ENCODE data around the gene PDE8A. TPM values are rescaled to one million over a fixed set of nuclear protein-coding genes. Genes with fewer than 3 reads are reported as not detected.
A peak's percentile ranks its signal among the peaks of the same experiment; 100 is the strongest.
"Not testable (repeated sequence)": the region's sequence is repeated elsewhere in the genome, so short reads cannot be mapped to it uniquely, and the experiment has no call there.

Gene PDE8A
- total RNA-seq, 1 experiment from 2014 or later: 30.4 TPM

DNA sequence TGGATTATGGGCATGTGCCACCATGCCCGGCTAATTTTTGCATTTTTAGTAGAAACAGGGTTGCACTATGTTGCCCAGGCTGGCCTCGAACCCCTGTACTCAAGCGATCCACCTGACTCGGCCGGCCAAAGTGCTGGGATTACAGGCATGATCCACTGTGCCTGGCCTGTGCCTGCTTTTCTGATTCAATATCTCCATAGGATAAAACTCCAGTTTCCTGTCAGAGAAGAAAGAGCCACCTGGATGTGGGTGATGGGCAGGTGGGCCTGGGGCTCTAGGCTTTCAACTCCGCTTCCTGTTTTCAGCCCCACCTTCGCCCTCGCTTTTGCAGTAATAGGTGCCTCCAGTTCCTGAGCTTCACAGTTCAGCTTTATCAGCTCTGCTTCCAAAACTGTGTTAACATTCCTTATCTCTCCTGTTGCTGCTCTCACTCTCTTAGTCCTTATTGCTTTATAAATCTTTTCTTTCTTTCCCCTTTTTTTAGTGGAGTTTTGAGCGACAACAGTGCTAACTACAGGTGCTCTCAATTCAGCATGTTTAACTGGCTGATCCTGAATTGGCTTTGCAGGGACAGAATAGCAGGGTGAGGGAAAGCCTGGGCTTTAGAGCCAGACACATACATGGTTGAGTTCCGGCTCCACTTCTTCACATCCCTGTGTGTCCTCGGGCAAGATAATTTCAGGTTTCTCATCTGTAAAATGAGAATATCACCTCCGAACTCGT is 21.1 kb upstream of the PDE8A start:
- no peak for DNase-seq (ENCODE audit: low spot score)

DNA sequence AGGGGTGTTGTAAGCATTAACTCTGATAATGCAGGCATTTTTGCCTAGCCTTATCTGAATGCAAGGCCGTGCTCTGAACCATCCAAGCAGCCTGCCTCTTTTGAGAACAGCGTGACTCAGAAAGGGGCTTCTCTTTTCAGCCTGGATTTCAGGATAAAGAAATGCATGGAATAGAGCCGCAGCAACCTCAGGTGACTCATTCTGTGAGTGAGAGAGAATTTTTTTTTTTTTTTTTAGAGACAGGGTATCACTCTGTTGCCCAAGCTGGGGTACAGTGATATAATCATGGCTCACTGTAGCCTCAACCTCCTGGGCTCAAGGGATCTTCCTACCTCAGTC is 20.6 kb upstream of the PDE8A start:
- DNase-seq (ENCODE audit: low spot score): no peak

DNA sequence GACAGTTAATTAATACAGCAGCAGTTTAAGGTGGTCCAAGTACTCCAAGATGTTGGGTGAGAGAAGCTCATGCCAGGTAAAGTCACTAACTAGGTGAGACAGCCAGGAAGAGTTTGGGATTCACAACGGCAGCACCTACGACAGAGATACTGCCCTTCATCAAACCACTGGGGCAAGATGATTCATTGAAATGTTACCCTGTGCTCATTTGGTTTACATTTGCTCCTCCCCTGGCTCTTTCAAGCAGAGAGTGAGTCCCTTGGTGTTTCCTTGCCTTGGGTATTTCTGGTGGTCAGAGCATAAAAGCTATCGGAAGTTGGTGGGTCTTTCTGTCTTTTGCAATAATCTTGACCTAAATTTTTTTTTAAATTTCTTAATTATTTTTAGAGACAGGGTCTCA is 19.9 kb upstream of the PDE8A start:
- no peak for DNase-seq (ENCODE audit: low spot score)

DNA sequence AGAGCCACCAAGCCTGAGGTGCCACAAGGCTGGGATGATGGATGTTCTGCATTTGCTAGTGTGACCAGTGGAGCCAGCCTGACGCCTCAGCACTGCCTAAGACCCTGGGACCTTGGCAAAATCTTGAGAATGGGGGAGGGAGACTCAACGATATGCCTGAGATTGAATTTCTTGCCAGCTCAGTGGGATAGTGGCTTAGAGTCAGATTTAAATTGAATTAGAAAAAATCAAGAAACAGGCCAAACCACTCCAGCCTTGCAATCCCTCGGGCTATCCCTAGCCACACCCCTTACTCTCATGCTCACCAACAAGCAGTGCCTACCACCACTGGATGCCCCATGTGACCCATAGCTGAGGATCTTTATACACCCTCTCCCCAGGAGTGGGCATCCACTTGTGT is 18.7 kb upstream of the PDE8A start:
- DNase-seq (ENCODE audit: low spot score): no peak

DNA sequence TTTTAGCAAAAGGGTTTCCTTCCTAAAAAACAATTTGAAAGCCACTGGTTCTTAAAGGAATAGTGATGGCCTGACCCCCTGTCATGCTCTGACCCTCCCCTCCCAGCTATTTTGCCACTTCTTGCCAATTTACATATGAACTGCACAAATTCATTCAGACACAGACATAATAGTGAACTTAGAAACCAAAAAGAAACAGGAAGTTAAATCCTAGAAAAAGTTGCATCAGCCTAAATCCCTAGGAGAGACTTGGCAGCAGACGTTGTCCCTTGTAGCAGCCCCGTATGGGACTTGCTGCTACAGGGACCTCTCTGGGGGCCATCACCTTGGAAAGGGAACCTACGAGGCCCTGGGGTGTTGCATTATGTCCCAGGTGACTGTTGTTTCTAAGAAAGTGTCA is 14.3 kb upstream of the PDE8A start:
- DNase-seq (ENCODE audit: low spot score): no peak

DNA sequence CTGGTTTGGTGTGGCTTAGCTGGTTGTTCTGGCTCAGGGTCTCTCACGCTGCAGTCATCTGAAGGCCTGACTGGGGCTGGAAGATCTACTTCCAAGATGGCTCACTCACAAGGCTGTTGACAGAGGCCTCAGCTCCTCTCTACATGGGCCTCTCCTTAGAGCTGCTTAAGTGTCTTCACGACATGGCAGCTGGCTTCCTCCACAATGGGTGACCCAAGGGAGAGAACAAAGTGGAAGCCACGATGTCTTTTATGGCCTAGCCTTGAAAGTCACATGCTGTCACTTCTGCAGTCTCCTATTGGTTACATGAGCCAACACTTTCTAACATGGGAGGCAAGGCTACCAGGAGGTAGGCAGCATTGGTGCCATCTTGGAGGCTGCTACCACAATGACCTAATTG is 13.4 kb upstream of the PDE8A start:
- DNase-seq (ENCODE audit: low spot score): no peak

DNA sequence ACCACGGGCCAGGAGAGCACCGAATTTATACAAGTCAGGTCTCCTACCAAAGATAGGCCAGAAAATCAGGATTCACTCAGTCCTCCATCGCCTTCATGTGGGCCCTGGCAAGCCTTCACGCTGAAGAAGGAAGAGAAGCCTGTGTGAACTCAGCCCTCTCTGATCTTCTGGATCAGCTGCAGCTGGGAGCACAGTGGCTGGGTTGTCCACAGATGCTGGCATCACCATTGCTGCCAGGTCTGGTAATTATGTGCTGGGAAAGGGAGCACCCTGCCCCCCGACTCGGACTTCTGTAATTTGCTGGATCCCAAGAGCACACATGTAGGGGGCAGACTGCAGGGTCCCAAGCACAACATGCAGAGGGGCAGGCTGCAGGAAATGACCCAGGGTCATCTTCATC is 12.4 kb upstream of the PDE8A start:
- DNase-seq (ENCODE audit: low spot score): no peak

DNA sequence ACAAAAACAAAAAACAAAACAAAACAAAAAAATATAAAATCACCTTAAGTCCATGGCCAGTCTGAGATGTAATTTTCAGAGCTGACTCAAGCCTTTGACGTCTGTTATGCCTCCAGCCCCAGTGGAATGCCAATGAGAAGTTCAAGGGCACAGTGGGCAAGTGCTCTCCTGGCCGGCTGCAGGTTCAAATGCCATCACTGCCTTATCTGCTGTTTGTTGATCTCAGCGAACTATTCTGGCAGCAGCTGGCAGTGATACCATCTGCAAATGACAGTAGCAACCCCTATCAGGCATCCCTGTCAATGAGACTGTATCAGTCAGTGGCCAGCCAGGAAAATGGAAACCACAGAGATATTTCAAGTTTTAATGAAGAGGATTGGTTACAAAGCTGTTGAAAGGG is 10.8 kb upstream of the PDE8A start:
- no peak for DNase-seq (ENCODE audit: low spot score)

DNA sequence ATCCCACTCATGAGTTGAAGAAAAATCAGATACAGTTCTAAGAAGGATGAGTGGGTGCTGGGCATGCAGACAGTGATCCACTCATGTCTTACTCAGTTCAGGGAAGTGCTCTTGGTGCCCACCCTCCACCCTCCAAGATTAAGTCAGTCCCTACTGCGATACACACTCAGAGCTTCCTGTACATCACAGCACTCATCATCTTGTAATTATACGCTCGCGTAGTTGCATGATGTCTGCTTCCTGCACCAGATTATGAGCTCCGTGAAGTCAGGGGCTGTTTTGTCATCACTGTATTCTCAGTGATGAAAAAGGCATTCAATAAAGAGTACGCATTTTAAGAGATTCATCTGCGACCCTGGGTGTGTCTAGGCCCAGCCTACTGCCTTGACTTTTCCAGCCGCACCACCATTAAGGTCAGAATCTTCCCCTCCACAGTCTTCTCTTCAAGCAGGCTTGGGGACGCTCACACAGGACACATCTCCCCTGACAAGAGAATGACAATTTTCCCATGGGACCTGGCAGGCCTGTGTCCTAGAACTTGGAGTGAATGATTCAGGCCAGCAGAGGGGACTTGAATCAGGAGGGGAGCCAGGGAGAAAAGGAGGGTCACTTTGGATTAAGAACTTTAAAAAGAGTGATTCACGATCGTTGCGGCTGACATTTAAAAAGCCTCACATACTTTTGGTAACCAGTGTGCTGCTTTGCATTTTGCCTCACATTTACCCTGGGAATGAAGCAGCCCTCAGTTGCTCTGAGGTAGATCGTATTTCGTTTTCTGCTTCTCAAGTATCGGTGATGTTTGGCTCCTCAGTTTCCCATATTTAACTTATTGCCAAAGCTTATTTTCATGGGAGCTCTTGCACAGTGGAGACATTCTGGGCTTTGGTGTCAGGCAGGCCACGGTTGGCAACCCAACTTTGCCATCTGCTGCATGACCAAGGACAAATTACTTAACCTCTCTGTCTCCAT is 7.9 kb upstream of the PDE8A start:
- DNase-seq (ENCODE audit: low spot score): no peak

DNA sequence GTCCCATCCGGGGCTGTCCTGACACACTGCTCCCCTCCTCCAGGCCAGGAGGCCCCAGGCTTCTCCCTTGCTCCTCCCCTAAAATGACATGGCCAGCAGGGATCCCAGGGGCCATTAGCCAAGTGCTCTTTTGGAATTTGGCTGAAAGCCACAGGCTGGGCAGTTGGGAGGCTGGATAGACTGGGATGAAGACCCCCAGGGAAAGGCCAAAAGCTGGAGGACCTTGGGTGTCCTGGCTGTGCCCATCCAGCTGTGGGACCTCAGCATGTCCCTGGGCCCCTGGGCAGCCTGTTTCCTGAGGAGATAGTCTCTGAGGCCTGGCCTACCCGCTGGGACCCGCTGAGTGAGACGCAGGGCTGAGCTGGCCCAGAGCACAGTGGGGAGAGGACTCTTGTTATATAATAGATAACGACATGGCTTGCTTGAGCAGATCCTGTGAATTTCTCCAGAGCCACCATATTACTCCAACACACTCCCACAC is 5.7 kb upstream of the PDE8A start:
- DNase-seq (ENCODE audit: low spot score): no peak

DNA sequence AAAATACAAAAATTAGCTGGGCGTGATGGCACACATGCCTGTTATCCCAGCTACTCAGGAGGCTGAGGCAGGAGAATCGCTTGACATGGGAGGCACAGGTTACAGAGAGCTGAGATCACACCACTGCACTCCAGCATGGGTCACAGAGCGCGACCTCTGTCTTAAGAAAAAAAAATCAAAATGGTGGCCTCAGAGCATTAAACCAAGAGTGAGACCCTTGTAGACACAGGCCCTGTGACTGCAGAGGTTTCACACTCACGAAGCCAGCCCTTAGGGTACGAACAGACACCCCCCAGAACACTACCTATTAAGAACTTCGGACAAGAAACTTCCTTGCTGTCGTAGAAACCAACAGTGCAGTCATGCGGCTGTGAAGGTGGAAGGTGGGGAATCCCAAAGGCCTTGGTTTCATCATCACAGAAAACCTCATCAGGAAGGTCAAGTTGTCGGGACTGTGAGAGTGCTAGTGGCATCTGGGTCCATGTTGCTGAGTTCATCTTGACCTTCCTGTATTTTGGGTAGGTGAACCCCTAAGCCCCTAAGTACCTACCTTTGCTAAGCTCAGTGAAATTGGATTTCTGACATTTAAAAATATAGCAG is 4.8 kb upstream of the PDE8A start:
- no peak for DNase-seq (ENCODE audit: low spot score)

DNA sequence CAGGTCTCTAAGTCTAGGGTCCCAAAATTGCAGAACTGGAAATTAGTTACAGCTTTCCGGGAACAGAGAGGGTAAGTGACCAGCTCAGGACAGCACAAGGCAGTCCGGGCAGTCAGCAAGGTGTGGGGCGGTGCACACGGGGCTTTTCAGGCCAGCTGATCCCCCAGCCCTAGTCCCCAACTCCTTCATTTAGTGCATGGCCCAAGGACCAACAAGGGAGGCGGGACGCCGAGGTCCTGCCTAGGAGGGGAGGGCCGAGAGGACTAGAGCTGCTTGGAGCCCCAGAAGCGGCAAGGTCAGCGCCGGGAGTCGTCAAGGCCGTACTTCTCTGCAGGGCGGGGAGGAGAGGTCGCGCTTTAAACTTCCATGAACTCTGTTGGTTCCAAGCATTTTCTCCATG is 2.0 kb upstream of the PDE8A start:
- DNase-seq (ENCODE audit: low spot score): peak; percentile 46

DNA sequence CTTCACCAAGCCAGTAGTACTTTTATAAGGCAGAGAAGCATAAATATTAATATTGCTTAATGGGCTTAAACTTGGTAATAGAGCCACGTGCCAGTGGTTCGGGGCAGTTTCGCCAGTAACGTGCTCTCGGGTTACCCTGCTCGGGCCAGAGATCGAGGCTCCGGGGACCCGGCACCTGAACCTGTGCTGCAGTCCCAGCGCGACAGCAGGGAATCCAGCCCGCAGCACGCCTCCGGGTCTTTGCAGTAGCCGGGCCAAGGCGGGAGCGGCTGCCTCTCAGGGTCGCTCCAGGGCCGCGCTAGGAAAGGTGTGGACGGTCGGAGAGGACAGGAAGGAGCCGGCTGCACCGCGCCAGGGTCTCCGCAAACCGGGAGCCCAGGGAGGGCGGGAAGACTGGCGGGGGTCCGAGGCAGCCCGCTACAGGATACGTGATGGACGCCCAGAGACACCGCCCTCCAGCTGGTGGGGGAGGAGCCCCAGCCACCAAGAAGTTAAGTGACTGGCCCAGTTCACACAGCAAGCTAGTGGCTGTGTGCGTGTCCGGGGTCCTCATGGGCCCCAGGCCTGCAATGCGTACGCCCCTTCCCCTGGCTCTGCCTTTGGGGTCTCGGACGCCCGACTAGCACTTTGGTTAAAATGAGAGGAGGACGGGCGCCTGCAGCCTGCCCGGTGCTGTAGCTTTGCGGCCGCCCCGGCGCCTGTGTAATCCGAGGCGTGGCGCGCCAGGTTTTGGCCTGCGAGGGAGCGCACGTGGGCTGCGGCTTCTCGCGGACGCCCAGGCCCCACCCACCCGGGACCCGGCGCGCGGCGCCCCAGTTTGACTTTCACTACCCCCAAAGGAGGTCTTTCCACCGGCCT is 1.2 kb upstream of the PDE8A start:
- DNase-seq (ENCODE audit: low spot score): peak; percentile 92

DNA sequence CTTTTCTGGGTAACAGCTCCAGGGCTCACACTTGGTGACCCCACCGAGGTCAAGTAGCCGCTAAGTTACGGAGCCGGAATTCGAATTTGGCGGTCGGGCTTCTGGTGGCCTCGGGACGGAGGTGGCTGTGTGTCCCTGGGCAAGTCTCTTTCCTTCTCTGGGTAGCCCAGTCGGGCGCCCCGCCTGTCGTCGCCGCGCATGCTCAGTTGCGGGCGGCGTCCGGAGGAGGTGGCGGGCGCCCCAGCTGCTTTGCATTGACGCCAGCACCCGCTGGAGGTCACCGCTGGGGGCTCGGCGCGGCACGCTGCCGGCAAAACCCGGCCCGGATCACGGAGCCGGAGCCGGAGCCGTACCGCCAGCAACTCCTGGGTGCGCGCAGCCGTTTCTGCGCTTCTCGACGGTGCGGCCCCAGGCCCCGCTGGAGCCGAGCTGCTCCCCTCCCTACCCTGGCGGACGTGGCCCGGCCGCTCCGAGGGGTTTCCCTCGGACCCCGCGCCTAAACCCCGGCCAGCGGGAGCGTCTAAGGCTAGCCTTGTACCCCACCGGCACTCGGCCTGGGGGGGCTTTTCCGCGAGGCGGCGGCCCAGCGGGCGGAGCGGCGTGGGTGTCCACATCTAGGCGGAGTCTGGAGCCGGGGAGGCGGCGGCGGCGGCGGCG is 474 bp upstream of the PDE8A start:
- peak; percentile 98 for DNase-seq (ENCODE audit: low spot score)

DNA sequence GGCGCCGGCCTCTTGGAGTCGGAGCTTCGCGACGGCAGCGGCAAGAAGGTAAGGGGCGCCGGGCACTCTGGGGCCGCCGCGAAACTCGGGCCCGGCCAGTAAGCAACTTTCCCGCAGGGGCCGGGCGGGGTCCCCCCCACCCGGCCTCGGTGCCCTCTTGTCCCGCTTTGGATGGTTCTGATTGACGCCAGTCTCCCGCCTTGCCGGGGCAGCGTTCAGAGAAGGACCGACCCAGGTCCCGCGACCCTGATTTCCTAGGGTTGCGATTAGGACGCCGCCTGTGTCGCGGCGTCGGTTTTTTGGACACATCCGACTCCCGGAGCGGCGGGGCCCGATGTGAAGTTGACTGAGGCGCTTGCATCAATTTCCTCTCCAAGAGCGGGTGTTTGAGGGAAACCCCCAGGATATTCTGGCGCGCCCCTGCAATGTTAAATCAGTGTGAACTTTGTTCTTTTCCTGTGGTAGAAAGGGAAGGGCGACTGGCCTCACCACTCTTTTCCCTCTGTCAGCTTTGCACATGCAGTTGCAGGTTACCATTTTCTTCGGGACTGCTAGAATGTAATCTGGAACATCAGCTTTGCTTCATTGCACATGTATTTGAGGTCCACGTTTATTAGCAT is 755 bp downstream of the PDE8A start:
- DNase-seq (ENCODE audit: low spot score): peak; percentile 68

DNA sequence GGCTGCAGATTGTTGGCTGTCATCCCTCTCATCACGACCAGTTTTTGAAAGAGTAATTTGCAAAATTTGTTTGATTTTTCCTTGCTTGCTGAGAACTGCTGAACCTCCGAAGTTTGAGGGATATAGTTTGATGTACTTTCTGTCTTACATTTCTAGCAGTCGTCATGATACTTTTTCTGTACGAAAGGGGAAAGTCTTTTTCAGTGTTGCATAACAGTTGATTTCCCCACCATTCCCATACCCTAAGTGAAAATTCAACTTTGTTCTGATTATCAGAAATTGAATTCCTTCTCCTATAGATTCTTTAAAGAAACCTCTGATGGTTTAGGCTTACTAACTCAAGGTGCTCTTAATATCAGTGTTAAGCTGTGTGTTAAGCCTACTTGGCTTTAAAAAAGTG is 1.6 kb downstream of the PDE8A start:
- peak; percentile 40 for DNase-seq (ENCODE audit: low spot score)

DNA sequence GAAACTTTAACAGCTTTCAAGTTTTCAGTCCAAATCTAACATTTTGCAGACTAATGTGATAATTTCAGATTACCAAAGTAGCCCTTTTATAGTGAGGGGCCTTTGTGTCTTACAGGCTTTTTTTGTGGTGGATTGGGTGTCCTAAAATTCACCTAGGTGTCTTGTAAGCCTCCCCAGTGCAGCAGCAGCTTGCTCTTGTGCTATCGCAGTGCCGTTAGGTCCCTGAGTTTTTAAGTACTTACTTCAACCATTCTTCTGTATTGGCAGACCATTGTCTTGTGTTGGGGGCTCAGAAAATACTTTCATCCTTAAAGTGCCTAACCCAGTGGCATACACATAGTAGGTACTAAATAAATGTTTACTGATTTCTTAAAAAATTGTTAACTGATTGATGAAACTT is 2.1 kb downstream of the PDE8A start:
- DNase-seq (ENCODE audit: low spot score): no peak

DNA sequence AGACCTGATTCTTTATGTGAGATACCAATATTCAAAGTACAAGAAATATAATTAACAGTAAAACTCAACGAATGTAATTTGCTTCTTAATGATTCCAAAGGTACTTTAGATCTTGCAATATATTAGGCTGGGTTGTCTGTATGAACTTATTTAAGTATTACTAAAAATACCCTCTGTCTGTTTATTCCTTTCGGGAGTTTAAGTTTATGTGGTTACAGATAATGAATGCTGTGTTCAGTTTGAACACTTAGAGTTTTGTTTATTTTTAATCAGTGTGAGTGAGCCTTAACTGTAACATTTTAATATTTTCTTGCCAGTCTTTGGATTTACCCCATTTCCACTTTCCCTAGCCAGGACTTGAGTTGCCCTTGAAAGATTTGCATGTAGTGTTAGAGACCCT is 3.5 kb downstream of the PDE8A start:
- no peak for DNase-seq (ENCODE audit: low spot score)

DNA sequence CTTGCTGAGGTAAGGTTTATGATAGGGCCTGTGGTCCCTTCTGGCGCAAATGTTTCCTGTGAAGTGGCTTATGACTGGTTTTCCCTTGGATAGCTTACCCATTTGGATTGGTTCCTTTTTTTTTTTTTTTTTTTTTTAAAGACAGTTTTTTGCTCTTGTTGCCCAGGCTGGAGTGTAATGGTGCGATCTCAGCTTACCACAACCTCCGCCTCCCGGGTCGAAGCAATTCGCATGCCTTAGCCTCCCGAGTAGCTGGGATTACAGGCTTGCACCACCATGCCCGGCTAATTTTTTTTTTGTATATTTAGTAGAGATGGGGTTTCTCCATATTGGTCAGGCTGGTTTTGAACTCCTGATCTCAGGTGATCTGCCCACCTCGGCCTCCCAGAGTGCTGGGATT is 5.7 kb downstream of the PDE8A start:
- DNase-seq (ENCODE audit: low spot score): not testable (repeated sequence)

DNA sequence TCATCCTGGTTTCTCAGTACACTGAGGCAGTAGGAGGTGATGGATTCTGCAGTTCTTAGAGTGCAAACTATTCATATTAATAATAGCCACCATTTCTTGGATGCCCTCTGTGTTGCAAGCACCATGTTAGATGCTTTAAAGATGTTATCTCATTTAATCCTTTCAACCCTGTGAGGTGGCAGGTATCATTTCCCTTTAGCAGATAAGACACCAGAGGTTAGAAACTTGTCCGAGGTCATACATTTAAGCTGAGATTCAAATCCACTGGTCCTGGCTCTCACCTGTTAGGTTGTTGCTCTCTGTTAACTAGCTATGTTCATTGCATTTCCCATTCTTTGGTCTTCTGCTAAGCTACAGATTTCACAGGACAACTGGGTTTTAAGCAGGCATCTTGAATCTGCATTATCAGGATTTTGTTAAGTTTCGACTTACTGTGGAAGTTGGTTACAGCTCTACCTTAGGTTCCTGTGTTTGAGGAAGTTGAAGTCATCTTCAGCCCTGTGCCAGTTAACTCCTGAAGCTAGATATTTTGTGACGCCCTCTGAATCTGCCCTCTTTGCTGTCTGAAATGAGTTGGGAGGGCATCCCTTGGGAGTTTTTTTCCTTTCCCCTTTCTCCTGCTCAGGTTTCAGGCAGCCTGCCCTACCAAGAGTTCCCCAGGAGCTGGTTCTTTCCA is 6.4 kb downstream of the PDE8A start:
- no peak for DNase-seq (ENCODE audit: low spot score)
